ENCODE measurements around the gene CHD9.

- no peak for TF ChIP-seq POLR2AphosphoS5 (IDR thresholded peaks at IDR 0.05; ENCODE audit: low read depth, low read length)
- TF ChIP-seq SIN3A (IDR thresholded peaks at IDR 0.05; ENCODE audit: borderline replicate concordance, insufficient read depth, low read length): no peak
- no peak for TF ChIP-seq FOXP2 (optimal IDR thresholded peaks at IDR 0.05; ENCODE audit: borderline replicate concordance, extremely low read depth, extremely low read length, insufficient read depth)
- no peak for TF ChIP-seq REST (IDR thresholded peaks at IDR 0.05; ENCODE audit: insufficient read depth in 1 of 2, low read depth in 2 of 2, low read length in 2 of 2)
Measured at GRCh38 chr16:53297477-53297876, 242.7 kb downstream of the CHD9 start.

All from PFSK-1 (cell line).